GM23248 (cell line): ENCODE data around the gene FAM219A. TPM values are rescaled to one million over a fixed set of nuclear protein-coding genes. Genes with fewer than 3 reads are reported as not detected.

Experiments used
- DNase-seq: peaks from one replicate; pipeline ENCODE4 v3.0.0-alpha.2; 2015
- H2AFZ ChIP-seq: fragments of 200-600 bp; sonication (generic); 2 replicates; pipeline ENCODE4 v1.6.1; 2016; ENCODE audit warnings: antibody characterized with exemption
- H3F3A ChIP-seq: fragments of 200-600 bp; sonication (generic); 2 replicates; pipeline ENCODE4 v1.6.1; 2016; ENCODE audit warnings: mild to moderate bottlenecking, antibody characterized with exemption, mixed run types; ENCODE audit not compliant: insufficient read depth
- H3K27ac ChIP-seq: fragments of 200-600 bp; sonication (generic); 2 replicates; pipeline ENCODE4 v1.5.1; 2016; ENCODE audit warnings: mild to moderate bottlenecking
- H3K27me3 ChIP-seq: fragments of 200-600 bp; sonication (generic); replicated peaks from 2 replicates; pipeline ENCODE4 v1.6.1; 2016; ENCODE audit warnings: mild to moderate bottlenecking; ENCODE audit not compliant: insufficient read depth
- H3K36me3 ChIP-seq: fragments of 200-600 bp; sonication (generic); 2 replicates; pipeline ENCODE4 v1.6.1; 2016; ENCODE audit warnings: low read depth, mild to moderate bottlenecking
- H3K4me1 ChIP-seq: fragments of 200-600 bp; sonication (generic); 2 replicates; pipeline ENCODE4 v1.6.1; 2016; ENCODE audit warnings: mild to moderate bottlenecking; ENCODE audit not compliant: insufficient read depth
- H3K4me2 ChIP-seq: fragments of 200-600 bp; sonication (generic); one replicate; pipeline ENCODE4 v1.6.1; 2016; ENCODE audit warnings: mild to moderate bottlenecking; ENCODE audit not compliant: unreplicated experiment
- H3K4me3 ChIP-seq: fragments of 200-600 bp; sonication (generic); 2 replicates; pipeline ENCODE4 v1.5.1; 2016; ENCODE audit warnings: mild to moderate bottlenecking
- H3K79me2 ChIP-seq: fragments of 200-600 bp; sonication (generic); 2 replicates; pipeline ENCODE4 v1.6.1; 2016; ENCODE audit warnings: mild to moderate bottlenecking; ENCODE audit not compliant: insufficient read depth
- H3K9ac ChIP-seq: fragments of 200-600 bp; sonication (generic); 2 replicates; pipeline ENCODE4 v1.6.1; 2016; ENCODE audit warnings: mild to moderate bottlenecking
- H3K9me2 ChIP-seq: fragments of 200-600 bp; sonication (generic); 2 replicates; pipeline ENCODE4 v1.6.1; 2016; ENCODE audit warnings: mixed run types, mild to moderate bottlenecking, moderate library complexity; ENCODE audit not compliant: insufficient read depth
- H3K9me3 ChIP-seq: fragments of 200-600 bp; sonication (generic); one replicate; pipeline ENCODE4 v1.6.1; 2017; ENCODE audit warnings: low read depth
- H4K20me1 ChIP-seq: fragments of 200-600 bp; sonication (generic); 2 replicates; pipeline ENCODE4 v1.6.0; 2016; ENCODE audit not compliant: insufficient read depth
- EZH2 ChIP-seq: fragments of 200-600 bp; sonication (generic); IDR thresholded peaks from 2 replicates; pipeline ENCODE4 v1.6.1; 2018; ENCODE audit warnings: antibody characterized with exemption, mild to moderate bottlenecking; ENCODE audit not compliant: insufficient read depth, poor library complexity, severe bottlenecking
- EZH2phosphoT487 ChIP-seq: fragments of 200-600 bp; sonication (generic); IDR thresholded peaks from 2 replicates; pipeline ENCODE4 v1.6.1; 2018; ENCODE audit warnings: antibody characterized with exemption, moderate library complexity, mild to moderate bottlenecking, low read depth; ENCODE audit not compliant: insufficient read depth
- WGBS, 2 experiments: methylation state at CpG; one replicate each; pipeline ENCODE4 v1.1.6; 2015 to 2017; ENCODE audit warnings: low lambda C conversion rate in 2 of 2, low coverage in 1 of 2; ENCODE audit errors: missing lambda C conversion rate in 2 of 2; 5-methylcytosine and 5-hydroxymethylcytosine counted together
- in situ Hi-C: fragments of 300-500 bp; cut with MboI; formaldehyde crosslinking; loops from 2 replicates; pipeline ENCODE4 v1.15.0; 2020
- polyA plus RNA-seq: library from polyadenylated mRNA; unstranded; fragments of >200 nt; fragmentation: Nextera tagmentation; extraction: Ambion mirVana; gene quantifications from 2 replicates; pipeline ENCODE4 v1.2.1, GENCODE V29; 2016
- total RNA-seq: library from RNA; depleted of rRNA; stranded (reverse); fragments of >200 nt; shearing (Covaris generic); gene quantifications from 2 replicates; pipeline ENCODE4 v1.2.3, GENCODE V29; 2014

Gene FAM219A
- total and polyA plus RNA-seq, 2 experiments from 2014 or later: 7.8 to 9.1 TPM

- no peak for TF ChIP-seq EZH2
- TF ChIP-seq EZH2phosphoT487: no peak
- no peaks in the 10 kb centered on the region for H3K4me1 ChIP-seq
- in situ Hi-C loops: no loop called here
These were observed 71.7 kb downstream of the FAM219A start for GRCh38 chr9:34386656-34387055.

GRCh38 chr9:34385561-34386230 lies 72.7 kb downstream of the FAM219A start:
- Histone ChIP-seq H3F3A (no peaks in the 10 kb centered on the region), H3K9me3 (no peaks in the 10 kb centered on the region), H3K4me3 (no peak overlapping the region), H3K9me2 (no peaks in the 10 kb centered on the region), H3K9ac (no peak overlapping the region), H2AFZ (no peak overlapping the region), H3K36me3 (no peaks in the 10 kb centered on the region), H4K20me1 (no peaks in the 10 kb centered on the region), H3K4me2 (no peak overlapping the region), H3K4me1 (no peaks in the 10 kb centered on the region), H3K27me3 (no peaks in the 10 kb centered on the region), H3K79me2 (no peaks in the 10 kb centered on the region), H3K27ac (no peak overlapping the region)
- in situ Hi-C loops: no loop called here
- 86 to 95% methylated on average over 6 of the region's 6 CpGs for WGBS, 2 experiments
- TF ChIP-seq EZH2 (no peak), EZH2phosphoT487 (no peak)
- no peak for DNase-seq

More at GRCh38 chr9:34386656-34387055, 71.7 kb downstream of the FAM219A start:
- H3K36me3 ChIP-seq: no peaks in the 10 kb centered on the region
- H3K9me3 ChIP-seq: no peaks in the 10 kb centered on the region
- no peaks in the 10 kb centered on the region for H3K27me3 ChIP-seq
- no peaks in the 10 kb centered on the region for H4K20me1 ChIP-seq
- 74 to 82% methylated on average over 3 of the region's 3 CpGs for WGBS, 2 experiments
- no peak overlapping the region for H2AFZ ChIP-seq
- H3K79me2 ChIP-seq: no peaks in the 10 kb centered on the region
- no peaks in the 10 kb centered on the region for H3K9me2 ChIP-seq
- no peak overlapping the region for H3K4me3 ChIP-seq
- DNase-seq: no peak
- no peak overlapping the region for H3K9ac ChIP-seq
- H3K27ac ChIP-seq: no peak overlapping the region
- H3K4me2 ChIP-seq: no peak overlapping the region
- peaks cover 4% of the 10 kb centered on the region; the same call in 1 of the 2 replicates for H3F3A ChIP-seq

GRCh38 chr9:34384368-34385165 lies 73.8 kb downstream of the FAM219A start:
- H3K36me3 ChIP-seq: no peaks in the 10 kb centered on the region
- no peak overlapping the region for H3K9ac ChIP-seq
- in situ Hi-C loops: no loop called here
- no peak overlapping the region for H3K27ac ChIP-seq
- no peaks in the 10 kb centered on the region for H3K4me1 ChIP-seq
- H3K27me3 ChIP-seq: no peaks in the 10 kb centered on the region
- H2AFZ ChIP-seq: no peak overlapping the region
- no peaks in the 10 kb centered on the region for H3K9me2 ChIP-seq
- H3K79me2 ChIP-seq: no peaks in the 10 kb centered on the region
- WGBS, 2 experiments: 53 to 59% methylated on average over 7 of the region's 7 CpGs
- H3K4me2 ChIP-seq: no peak overlapping the region
- no peaks in the 10 kb centered on the region for H3F3A ChIP-seq
- TF ChIP-seq EZH2 (no peak), EZH2phosphoT487 (no peak)
- no peak for DNase-seq
- H3K9me3 ChIP-seq: no peaks in the 10 kb centered on the region
- no peaks in the 10 kb centered on the region for H4K20me1 ChIP-seq
- no peak overlapping the region for H3K4me3 ChIP-seq

- Histone ChIP-seq H3K9ac (no peak overlapping the region), H3F3A (no peaks in the 10 kb centered on the region), H3K79me2 (no peaks in the 10 kb centered on the region), H3K27me3 (no peaks in the 10 kb centered on the region), H2AFZ (no peak overlapping the region), H3K4me1 (no peaks in the 10 kb centered on the region), H3K9me2 (no peaks in the 10 kb centered on the region), H3K36me3 (no peaks in the 10 kb centered on the region), H3K4me2 (no peak overlapping the region), H3K4me3 (no peak overlapping the region), H4K20me1 (no peaks in the 10 kb centered on the region), H3K27ac (no peak overlapping the region), H3K9me3 (no peaks in the 10 kb centered on the region)
- 46 to 65% methylated on average over 4 of the region's 4 CpGs for WGBS, 2 experiments
- no peak for DNase-seq
- in situ Hi-C loops: no loop called here
- no peak for TF ChIP-seq EZH2phosphoT487
These were observed 74.5 kb downstream of the FAM219A start for GRCh38 chr9:34383904-34384303.
